ENCODE data around the gene NFIA. TPM values are rescaled to one million over a fixed set of nuclear protein-coding genes. Genes with fewer than 3 reads are reported as not detected.

Gene NFIA
- total and polyA plus RNA-seq, 12 donors = 11.2 to 117 (median 92.5) TPM

GRCh38 chr1:61441723-61442262 lies 359.4 kb downstream of the NFIA start:
- intact Hi-C loops (cut with DNase I) = loop anchor here in 3 of 10 donors (10.0 kb wide), 2 partner anchors 257 to 457 kb away; no protein-coding TSS in a partner anchor
- Histone ChIP-seq H3K4me1 (peaks cover 4 to 71% (median 61%) of the 10 kb centered on the region in 9 donors), H3K36me3 (peaks cover 0 to 7% (median 0%) of the 10 kb centered on the region in 9 donors), H3K27me3 (no peaks in the 10 kb centered on the region), H3K27ac (peak overlapping the region in 9 of 10 donors; percentile 53 to 91 (median 75)), H3K9me3 (no peaks in the 10 kb centered on the region), H3K4me3 (peak overlapping the region in 1 of 10 donors; percentile 16)
- peak in 1 of 2 donors; percentile 82 for DNase-seq
- ATAC-seq = peak; percentile 67 to 90 (median 76)
- TF ChIP-seq CTCF (IDR thresholded peaks at IDR 0.05) = no peak
- 48 to 50% methylated on average over 11 of the region's 11 CpGs for WGBS, 2 donors

- ATAC-seq = peak in 6 of 8 donors; percentile 21 to 56 (median 34)
- H3K4me1 ChIP-seq = peaks cover 4 to 71% (median 63%) of the 10 kb centered on the region in 9 donors
- 64 to 73% methylated on average over 2 of the region's 2 CpGs for WGBS, 2 donors
These were observed 360.2 kb downstream of the NFIA start for GRCh38 chr1:61442544-61442943.

DNA sequence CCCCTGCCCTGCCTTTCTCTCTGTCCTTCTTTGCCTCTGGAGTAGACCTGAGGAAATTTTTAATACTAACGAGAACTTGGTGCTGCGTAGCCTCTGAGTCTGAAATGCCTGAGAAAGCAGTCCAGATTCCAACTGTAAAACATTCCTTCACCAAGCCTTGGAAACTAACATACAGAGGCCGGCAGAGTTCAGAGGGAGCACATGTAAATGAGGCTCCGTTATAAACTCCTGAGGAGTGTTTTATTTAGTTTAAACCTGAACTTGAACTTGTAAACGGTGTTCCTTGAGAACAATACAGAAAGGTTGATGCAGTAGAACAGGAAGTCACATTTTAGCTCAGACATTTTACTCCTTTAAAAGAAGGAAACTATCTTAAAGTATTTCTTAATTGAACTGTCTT lies 361.9 kb downstream of the NFIA start:
- ATAC-seq = no peak
- Histone ChIP-seq H3K27me3 (no peaks in the 10 kb centered on the region), H3K9me3 (no peaks in the 10 kb centered on the region), H3K4me3 (no peak overlapping the region), H3K4me1 (peaks cover 7 to 81% (median 77%) of the 10 kb centered on the region in 9 donors), H3K27ac (peak overlapping the region in 8 of 10 donors; percentile 21 to 91 (median 67)), H3K36me3 (peaks cover 0 to 6% (median 0%) of the 10 kb centered on the region in 9 donors)
- intact Hi-C loops (cut with DNase I) = loop anchor here in 3 of 10 donors (10.0 kb wide), 2 partner anchors 259 to 459 kb away; no protein-coding TSS in a partner anchor
- no peak for DNase-seq
- no peak for TF ChIP-seq CTCF (IDR thresholded peaks at IDR 0.05)
- WGBS, 2 donors = 47 to 48% methylated on average over 5 of the region's 5 CpGs

More at GRCh38 chr1:61442544-61442943, 360.2 kb downstream of the NFIA start:
- H3K27me3 ChIP-seq = no peaks in the 10 kb centered on the region
- intact Hi-C loops (cut with DNase I) = loop anchor here in 3 of 10 donors (10.0 kb wide), 2 partner anchors 258 to 458 kb away; no protein-coding TSS in a partner anchor
- H3K4me3 ChIP-seq = no peak overlapping the region
- peak in 1 of 2 donors; percentile 61 for DNase-seq
- no peaks in the 10 kb centered on the region for H3K9me3 ChIP-seq
- no peak for TF ChIP-seq CTCF (IDR thresholded peaks at IDR 0.05)
- H3K36me3 ChIP-seq = peaks cover 0 to 7% (median 0%) of the 10 kb centered on the region in 9 donors
- H3K27ac ChIP-seq = peak overlapping the region in 9 of 10 donors; percentile 53 to 91 (median 75)

- ATAC-seq (no peak), DNase-seq (no peak)
- H3K9me3 ChIP-seq = no peaks in the 10 kb centered on the region
- peaks cover 15 to 92% (median 88%) of the 10 kb centered on the region in 9 donors for H3K4me1 ChIP-seq
- WGBS, 2 donors = 64 to 68% methylated on average over 8 of the region's 8 CpGs
- H3K27ac ChIP-seq = peak overlapping the region in 9 of 10 donors; percentile 8 to 91 (median 81)
- H3K4me3 ChIP-seq = no peak overlapping the region
- TF ChIP-seq CTCF (IDR thresholded peaks at IDR 0.05) = no peak
- no peaks in the 10 kb centered on the region for H3K27me3 ChIP-seq
- intact Hi-C loops (cut with DNase I) = loop anchor here in 5 of 10 donors (5.0 to 10.0 kb wide), 4 partner anchors 93 to 461 kb away; no protein-coding TSS in a partner anchor
- no peaks in the 10 kb centered on the region for H3K36me3 ChIP-seq
These were observed 363.0 kb downstream of the NFIA start for GRCh38 chr1:61445269-61445825.
